Endothelial cell of umbilical vein (primary cell): ENCODE measurements around the gene CASP10. TPM values are rescaled to one million over a fixed set of nuclear protein-coding genes. Genes with fewer than 3 reads are reported as not detected.

Experiments
- BruUV-seq: library from RNA; stranded (reverse); fragments of 400-500 nt; replicated peaks from 2 replicates; lab custom pipeline; 2021; lab: Mats Ljungman, UMichigan
- CTCF ChIA-PET: fragments of 300-600, 350-600 bp; sonication (Branson Sonifier 250); formaldehyde crosslinking; loops from one replicate; lab custom pipeline; 2021; ENCODE audit warnings: antibody characterized with exemption, inconsistent platforms; lab: Charles Lee
- POLR2A ChIA-PET: fragments of 300-600, 350-600 bp; sonication (Branson Sonifier 250); formaldehyde crosslinking; loops from one replicate; lab custom pipeline; 2021; ENCODE audit warnings: antibody characterized with exemption, inconsistent platforms; lab: Charles Lee
- DNase-seq: peaks from one replicate; pipeline ENCODE4 v3.0.0-alpha.2; 2011; ENCODE audit warnings: low read depth, low spot score
- FAIRE-seq: peaks from 2 replicates; lab custom pipeline; 2011; peaks lifted over from hg19 to GRCh38; lab: Jason Lieb, UNC
- H2AFZ ChIP-seq: 2 replicates; pipeline ENCODE4 v1.6.0; 2012; ENCODE audit warnings: low read depth, low read length, control low read depth, inconsistent platforms
- H3K27ac ChIP-seq: 2 replicates; pipeline ENCODE4 v1.5.1; 2011; ENCODE audit warnings: low read depth, mild to moderate bottlenecking, control low read depth, low read length, moderate library complexity; ENCODE audit not compliant: insufficient read depth
- H3K27me3 ChIP-seq, 2 experiments: 2 replicates each; pipeline versions ENCODE4 v1.6.0 to v1.6.1; 2011; ENCODE audit warnings: low read length in 2 of 2, mixed read lengths in 1 of 2; ENCODE audit not compliant: control insufficient read depth in 2 of 2, insufficient read depth in 2 of 2
- H3K36me3 ChIP-seq, 2 experiments: 2 replicates in 1 of 2; 3 replicates in 1 of 2; pipeline ENCODE4 v1.5.1; 2011; ENCODE audit warnings: low read length in 2 of 2, mild to moderate bottlenecking in 1 of 2, moderate library complexity in 1 of 2; ENCODE audit not compliant: control insufficient read depth in 2 of 2, insufficient read depth in 2 of 2; ENCODE audit errors: extremely low read depth in 1 of 2
- H3K4me1 ChIP-seq: 3 replicates; pipeline ENCODE4 v1.5.1; 2011; ENCODE audit warnings: mild to moderate bottlenecking, low read length; ENCODE audit not compliant: control insufficient read depth, insufficient read depth; ENCODE audit errors: extremely low read depth
- H3K4me2 ChIP-seq: 2 replicates; pipeline ENCODE4 v1.6.1; 2011; ENCODE audit warnings: low read length, control low read depth, mixed read lengths; ENCODE audit not compliant: insufficient read depth
- H3K4me3 ChIP-seq, 3 experiments: fragments of 200-600 bp in 1 of 3; sonication (generic), shearing (Covaris generic) in 1 of 3; replicated peaks in 1 of 3; 2 replicates each; pipeline ENCODE4 v1.5.1; 2011 to 2016; ENCODE audit warnings: control low read depth in 3 of 3, low read length in 3 of 3, mild to moderate bottlenecking in 2 of 3, inconsistent platforms in 1 of 3, low read depth in 1 of 3, moderate library complexity in 1 of 3; ENCODE audit not compliant: insufficient read depth in 1 of 3
- H3K79me2 ChIP-seq: 2 replicates; pipeline ENCODE4 v1.6.0; 2012; ENCODE audit warnings: low read length, inconsistent platforms; ENCODE audit not compliant: control insufficient read depth, insufficient read depth
- H3K9ac ChIP-seq: replicated peaks from 2 replicates; pipeline ENCODE3; 2011; ENCODE audit warnings: low read length, control low read depth; ENCODE audit not compliant: insufficient read depth; ENCODE audit errors: extremely low read depth
- H3K9me1 ChIP-seq: replicated peaks from 3 replicates; pipeline ENCODE4 v1.6.0; 2011; ENCODE audit warnings: mild to moderate bottlenecking, low read length; ENCODE audit not compliant: control insufficient read depth, insufficient read depth; ENCODE audit errors: extremely low read depth
- H3K9me3 ChIP-seq: replicated peaks from 2 replicates; pipeline ENCODE4 v1.5.1; 2012; ENCODE audit warnings: low read length, inconsistent platforms; ENCODE audit not compliant: control insufficient read depth, insufficient read depth
- H4K20me1 ChIP-seq: replicated peaks from 2 replicates; pipeline ENCODE3; 2011; ENCODE audit warnings: mild to moderate bottlenecking, low read length; ENCODE audit not compliant: control insufficient read depth, insufficient read depth; ENCODE audit errors: extremely low read depth
- CTCF ChIP-seq, 2 donors: IDR thresholded peaks; 1 replicate in 1 of 2; 2 replicates in 1 of 2; pipeline ENCODE4 v1.5.1; 2011; ENCODE audit warnings: low read length in 2 of 2, mild to moderate bottlenecking in 2 of 2, moderate library complexity in 2 of 2, control low read depth in 1 of 2, inconsistent platforms in 1 of 2, low read depth in 1 of 2; ENCODE audit not compliant: insufficient read depth in 1 of 2; ENCODE audit errors: extremely low read depth in 1 of 2
- EZH2 ChIP-seq: IDR thresholded peaks from 2 replicates; pipeline ENCODE4 v1.6.1; 2012; ENCODE audit warnings: borderline replicate concordance, low read depth, mild to moderate bottlenecking, moderate library complexity, low read length, inconsistent platforms; ENCODE audit not compliant: severe bottlenecking
- FOS ChIP-seq: IDR thresholded peaks from 2 replicates; pipeline ENCODE4 v1.6.1; 2011; ENCODE audit warnings: mild to moderate bottlenecking, low read length, moderate library complexity, borderline replicate concordance; ENCODE audit not compliant: insufficient read depth
- GATA2 ChIP-seq: IDR thresholded peaks from 2 replicates; pipeline ENCODE4 v1.7.0; 2011; ENCODE audit warnings: low read depth, mild to moderate bottlenecking, moderate library complexity, mixed read lengths, low read length; ENCODE audit not compliant: insufficient read length, insufficient read depth
- JUN ChIP-seq: IDR thresholded peaks from 2 replicates; pipeline ENCODE4 v1.6.1; 2011; ENCODE audit warnings: borderline replicate concordance, low read depth; ENCODE audit not compliant: insufficient read length, insufficient read depth
- MAX ChIP-seq: IDR thresholded peaks from 2 replicates; pipeline ENCODE4 v1.6.1; 2011; ENCODE audit not compliant: insufficient read depth, insufficient read length
- MYC ChIP-seq: IDR thresholded peaks from one replicate; pipeline ENCODE4 v1.6.1; 2011; ENCODE audit warnings: mild to moderate bottlenecking, low read depth, low read length
- POLR2A ChIP-seq: IDR thresholded peaks from 2 replicates; pipeline ENCODE4 v1.6.1; 2012; ENCODE audit warnings: low read depth, mild to moderate bottlenecking, control low read depth, low read length
- POLR2AphosphoS5 ChIP-seq: IDR thresholded peaks from 2 replicates; pipeline ENCODE4 v1.6.1; 2012; ENCODE audit warnings: low read depth, mild to moderate bottlenecking, control low read depth, low read length, moderate library complexity; ENCODE audit not compliant: insufficient read depth
- dilution Hi-C: fragments of 300-500 bp; cut with MboI; formaldehyde crosslinking; loops from one replicate; pipeline ENCODE4 v1.15.0; 2019; ENCODE audit warnings: low sequenced_read_pairs; ENCODE audit not compliant: extremely low pct_ligation_motif_present
- intact Hi-C: fragments of 100-400 bp; cut with micrococcal nuclease; formaldehyde crosslinking; loops from one replicate; pipeline ENCODE4 v1.10.0; 2022
- polyA plus RNA-seq, 4 experiments: library from polyadenylated mRNA; depleted of rRNA in 3 of 4; stranded (reverse) in 3 of 4; unstranded in 1 of 4; fragments of >200 nt; gene quantifications; 2 replicates each; pipeline versions ENCODE4 v1.2.1 to v1.2.3, GENCODE V29; 2011 to 2012; ENCODE audit warnings: missing spikeins in 1 of 4
- total RNA-seq: library from RNA; stranded (reverse); gene quantifications from 2 replicates; pipeline ENCODE4 v1.2.3, GENCODE V29; 2021

Gene CASP10
- total and polyA plus RNA-seq, 2 donors (not counting 3 experiments of a cell fraction or from before 2014, with no cell fraction given): 16.4 to 37.6 TPM

- TF ChIP-seq FOS (no peak), EZH2 (no peak), JUN (no peak), MYC (no peak), POLR2A (no peak), MAX (no peak), GATA2 (no peak), POLR2AphosphoS5 (no peak), CTCF (IDR thresholded peaks at IDR 0.05; ENCODE audit: extremely low read depth in 1 of 2, insufficient read depth in 1 of 2, low read depth in 1 of 2, low read length in 2 of 2) (no peak)
- H3K27ac ChIP-seq: no peak overlapping the region
- BruUV-seq: no TSS peak
- intact Hi-C loops (loop anchor here (2.0 kb wide), 1 partner anchor 16 kb away; no protein-coding TSS in a partner anchor), dilution Hi-C loops (loop anchor here (25.0 kb wide), 1 partner anchor 285 kb away; no protein-coding TSS in a partner anchor)
- no peaks in the 10 kb centered on the region for H3K9me1 ChIP-seq
- ChIA-PET CTCF (interaction anchor here (2.9 to 3.8 kb wide), 2 partner anchors 14 to 36 kb away, joined by 23 to 26 read pairs; partner anchors contain the start of gene CASP10), POLR2A (no interaction called here)
- no peak overlapping the region for H2AFZ ChIP-seq
- no peaks in the 10 kb centered on the region for H4K20me1 ChIP-seq
- H3K9ac ChIP-seq: no peak overlapping the region
- H3K27me3 ChIP-seq: no peaks in the 10 kb centered on the region
- H3K9me3 ChIP-seq: no peaks in the 10 kb centered on the region
- peaks cover 4% of the 10 kb centered on the region for H3K79me2 ChIP-seq
- peaks cover 15% of the 10 kb centered on the region for H3K4me1 ChIP-seq
- no peak overlapping the region for H3K4me3 ChIP-seq
- H3K36me3 ChIP-seq: peaks cover 19 to 20% of the 10 kb centered on the region in 2 experiments
- DNase-seq: no peak
- FAIRE-seq: no peak
- H3K4me2 ChIP-seq: no peak overlapping the region
These were observed 13.9 kb downstream of the CASP10 start for GRCh38 chr2:201196803-201197202.
